Superior temporal gyrus (tissue), 1 donor: ENCODE measurements around the gene CELF5.

ENCODE experiments used
- DNase-seq: peaks from one replicate; pipeline ENCODE4 v3.0.0-alpha.2; 2016; ENCODE audit errors: extremely low spot score

CELF5 gene

DNA sequence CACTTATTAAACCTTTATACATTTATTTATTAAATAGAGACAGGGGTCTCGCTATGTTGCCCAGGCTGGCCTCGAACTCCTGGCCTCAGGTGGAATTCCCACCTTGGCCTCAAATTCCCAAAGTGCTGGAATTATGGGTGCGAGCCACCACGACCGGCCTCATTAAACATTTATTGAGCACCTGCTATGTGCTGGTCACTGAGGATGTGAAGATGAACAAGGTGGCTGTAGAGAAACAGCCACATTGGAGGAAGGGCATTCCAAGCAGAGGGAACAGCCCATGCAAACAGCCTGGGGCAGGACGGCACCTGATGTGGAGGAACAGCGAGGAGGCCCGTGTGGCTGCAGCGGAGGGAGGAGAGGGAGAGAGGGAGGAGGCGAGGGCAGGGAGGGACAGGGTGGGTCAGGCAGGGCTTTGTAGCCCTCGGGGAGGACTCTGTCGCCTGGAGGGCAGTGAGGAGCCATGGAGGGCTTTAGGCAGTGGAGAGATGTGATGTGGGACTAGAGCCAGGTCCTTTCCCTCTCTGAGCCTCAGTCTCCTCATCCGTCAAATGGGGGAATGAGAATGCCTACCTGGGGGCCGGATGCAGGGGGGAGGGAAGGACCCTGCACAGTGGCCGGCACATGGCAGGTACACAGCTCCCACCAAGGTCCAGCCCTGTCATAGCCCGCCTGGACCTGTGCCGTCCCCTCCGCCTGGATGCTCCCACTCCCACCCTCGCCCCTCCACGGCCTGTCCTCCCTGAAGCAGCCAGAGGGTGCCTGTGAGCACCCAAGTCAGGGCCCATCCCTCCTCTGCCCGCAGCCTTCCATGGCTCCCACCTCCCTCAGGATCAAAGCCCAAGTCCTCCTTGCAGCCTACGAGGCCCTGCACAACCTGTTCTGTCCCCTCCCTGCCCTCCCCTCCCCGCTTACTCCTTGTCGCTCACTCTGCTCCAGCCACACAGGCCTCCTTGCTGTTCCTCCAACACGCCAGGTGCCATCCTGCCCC lies 120.4 kb downstream of the CELF5 start:
- no peak for DNase-seq

- no peak for DNase-seq
Measured at GRCh38 chr19:3345850-3346460, 121.5 kb downstream of the CELF5 start.
